ENCODE measurements around the gene SAA2. TPM values are rescaled to one million over a fixed set of nuclear protein-coding genes. Genes with fewer than 3 reads are reported as not detected.
"Not testable (repeated sequence)": the region's sequence is repeated elsewhere in the genome, so short reads cannot be mapped to it uniquely, and the experiment has no call there.

The SAA2 gene
- total RNA-seq, result not detected

DNA sequence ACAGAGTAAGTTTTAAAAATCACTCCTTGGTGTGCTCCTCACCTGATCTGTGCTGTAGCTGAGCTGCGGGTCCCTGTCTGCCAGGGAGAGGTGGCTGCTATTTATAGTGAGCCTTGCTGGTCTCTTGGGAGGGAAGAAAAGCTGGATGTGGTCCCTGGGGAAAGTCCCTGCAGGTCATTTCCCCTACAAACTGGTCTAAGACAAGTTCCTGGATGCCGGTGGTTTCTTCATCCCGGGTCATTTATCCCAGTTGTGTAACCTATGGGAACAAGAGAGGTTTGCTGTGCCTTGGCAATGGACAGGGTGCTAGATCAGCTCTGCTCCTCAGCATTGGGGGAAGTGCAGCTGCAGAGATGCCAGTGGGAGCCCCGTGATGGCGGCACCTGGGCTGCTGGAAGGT, at the start of gene SAA2:
Gene SAA2 (minus strand): TSS at position 108 of the 400 bp plus-strand sequence. CDS start 657 bp downstream, outside the sequence.
- DNase-seq, result no peak
- Mint-ChIP-seq H3K27me3 (peaks cover 2% of the 10 kb centered on the region), H3K36me3 (no peaks in the 10 kb centered on the region), H3K9me3 (ENCODE audit: low read depth) (no peaks in the 10 kb centered on the region), H3K27ac (no peak within 1 kb of the TSS), H3K4me1 (peaks cover 41% of the 10 kb centered on the region), H3K4me3 (no peak within 1 kb of the TSS)
- CTCF ChIA-PET, result interaction anchor here (0.8 kb wide), 1 partner anchor 520 kb away, joined by 3 read pairs; no protein-coding TSS in a partner anchor
- ATAC-seq, result no peak

DNA sequence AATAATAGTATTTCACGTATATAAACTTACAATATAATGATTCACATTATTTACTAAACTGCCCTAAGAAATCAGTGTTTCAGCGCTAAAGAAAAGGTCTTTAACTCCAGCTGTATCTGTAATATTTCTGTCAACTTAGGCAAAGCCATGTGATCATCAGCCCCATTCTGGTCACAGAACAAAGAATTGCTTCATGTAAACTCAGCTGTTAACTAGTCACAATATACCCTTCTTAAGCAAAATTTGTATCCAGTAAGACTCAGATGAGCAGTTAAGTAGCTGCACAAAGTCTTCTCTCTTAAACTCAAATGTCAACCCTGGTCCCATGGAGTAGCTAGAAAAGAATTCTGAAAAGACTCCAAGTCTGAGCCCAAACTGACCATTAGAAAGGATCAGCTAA, 46.8 kb upstream of the SAA2 start:
- DNase-seq, result no peak
- Mint-ChIP-seq H3K4me1 (peaks cover 15% of the 10 kb centered on the region), H3K4me3 (no peak overlapping the region), H3K9me3 (ENCODE audit: low read depth) (no peaks in the 10 kb centered on the region), H3K27ac (no peak overlapping the region), H3K27me3 (no peaks in the 10 kb centered on the region), H3K36me3 (peaks cover 65% of the 10 kb centered on the region)
- no peak for ATAC-seq
- CTCF ChIA-PET, result interaction anchor here (2.1 kb wide), 1 partner anchor 51 kb away, joined by 8 read pairs; no protein-coding TSS in a partner anchor

DNA sequence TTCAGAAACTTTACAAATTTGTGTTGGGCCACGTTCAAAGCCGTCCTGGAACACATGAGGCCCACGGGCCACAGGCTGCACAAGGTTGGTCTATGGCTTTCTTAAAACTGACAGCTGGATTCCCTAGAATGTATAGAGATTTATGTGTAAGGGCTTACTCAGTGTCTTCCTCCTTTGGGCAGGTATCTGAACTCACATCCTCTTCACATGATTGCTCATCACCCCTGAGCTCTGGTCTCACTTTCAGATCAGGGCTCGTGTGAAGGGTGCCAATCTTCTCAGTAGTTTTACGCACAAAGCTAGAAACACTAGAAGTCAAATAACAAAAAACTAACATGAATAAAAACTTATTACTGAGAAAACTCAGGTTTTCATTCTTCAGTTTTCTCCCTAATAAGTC, 46.4 kb upstream of the SAA2 start:
- H3K4me1 Mint-ChIP-seq, result peaks cover 15% of the 10 kb centered on the region
- H3K27me3 Mint-ChIP-seq, result no peaks in the 10 kb centered on the region
- H3K36me3 Mint-ChIP-seq, result peaks cover 66% of the 10 kb centered on the region
- H3K27ac Mint-ChIP-seq, result no peak overlapping the region
- CTCF ChIA-PET, result interaction anchor here (2.1 kb wide), 1 partner anchor 51 kb away, joined by 8 read pairs; no protein-coding TSS in a partner anchor
- no peak for DNase-seq
- peak; percentile 53 for ATAC-seq
- no peaks in the 10 kb centered on the region for H3K9me3 Mint-ChIP-seq (ENCODE audit: low read depth)
- no peak overlapping the region for H3K4me3 Mint-ChIP-seq

DNA sequence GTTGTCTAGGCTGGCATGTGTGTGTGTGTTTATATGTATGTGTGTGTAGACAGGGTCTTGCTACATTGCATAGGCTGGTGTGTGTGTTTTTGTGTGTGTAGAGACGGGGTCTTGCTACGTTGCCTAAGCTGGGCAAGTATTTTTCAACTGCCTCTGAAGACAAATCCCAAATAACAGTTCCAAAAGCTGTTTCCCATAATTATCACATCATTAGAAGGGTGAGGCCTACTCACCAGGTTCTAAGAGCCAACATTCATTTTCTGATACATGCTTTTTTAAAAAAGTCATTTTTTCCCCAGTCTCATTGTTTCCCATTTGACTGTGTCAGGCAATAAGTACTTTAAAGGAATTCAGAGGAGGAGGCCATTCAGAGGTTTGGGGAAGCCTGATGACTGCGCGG, 40.4 kb upstream of the SAA2 start:
- peaks cover 51% of the 10 kb centered on the region for H3K36me3 Mint-ChIP-seq
- no peak overlapping the region for H3K27ac Mint-ChIP-seq
- ATAC-seq (no peak), DNase-seq (no peak)
- no peaks in the 10 kb centered on the region for H3K9me3 Mint-ChIP-seq (ENCODE audit: low read depth)
- no peaks in the 10 kb centered on the region for H3K4me1 Mint-ChIP-seq
- CTCF ChIA-PET, result interaction anchor here (0.7 to 0.9 kb wide), 3 partner anchors 12 to 174 kb away, joined by 3 read pairs; no protein-coding TSS in a partner anchor
- no peak overlapping the region for H3K4me3 Mint-ChIP-seq
- no peaks in the 10 kb centered on the region for H3K27me3 Mint-ChIP-seq

DNA sequence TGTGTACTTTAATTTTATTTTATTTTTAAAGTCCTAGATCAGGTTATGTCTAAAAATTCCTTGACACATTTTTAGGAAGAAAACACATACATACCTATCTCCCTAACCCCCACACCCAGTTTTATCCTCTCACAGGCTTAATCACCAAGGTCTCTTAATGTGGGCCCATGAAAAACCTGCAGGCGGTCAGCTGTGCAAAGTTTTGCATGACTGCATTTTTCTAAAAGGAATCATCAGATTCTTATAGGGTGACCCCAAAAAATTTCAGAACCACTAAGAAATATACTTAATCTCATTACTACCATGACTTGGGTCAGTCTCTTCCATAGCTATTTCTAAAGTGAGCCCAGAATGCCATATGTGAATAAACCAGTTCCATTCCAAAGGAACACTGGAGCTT, 37.4 kb upstream of the SAA2 start:
- Mint-ChIP-seq H3K4me3 (no peak overlapping the region), H3K9me3 (ENCODE audit: low read depth) (no peaks in the 10 kb centered on the region), H3K27me3 (no peaks in the 10 kb centered on the region), H3K27ac (no peak overlapping the region), H3K4me1 (peaks cover 10% of the 10 kb centered on the region), H3K36me3 (peaks cover 45% of the 10 kb centered on the region)
- ATAC-seq, result no peak
- CTCF ChIA-PET, result interaction anchor here (2.1 kb wide), 1 partner anchor 42 kb away, joined by 8 read pairs; no protein-coding TSS in a partner anchor
- no peak for DNase-seq

DNA sequence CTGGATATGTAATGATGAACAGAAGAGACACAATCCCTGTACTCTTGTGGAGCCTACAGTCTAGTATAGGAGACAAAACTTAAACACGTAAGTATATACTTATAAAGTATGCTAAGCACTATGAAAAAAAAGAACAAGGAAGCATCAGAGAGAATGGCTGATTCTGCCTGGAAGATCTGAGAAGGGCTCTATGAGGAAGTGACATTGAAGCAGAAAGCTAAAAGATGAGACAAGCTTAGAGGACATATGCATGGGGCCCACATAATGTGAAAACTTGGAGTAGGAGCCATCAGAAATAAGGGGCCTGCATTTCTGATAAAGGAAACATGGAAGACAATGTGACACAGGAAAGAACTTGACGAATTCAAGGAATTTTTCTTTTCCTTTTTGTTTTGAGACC, 34.2 kb upstream of the SAA2 start:
- H3K27me3 Mint-ChIP-seq, result no peaks in the 10 kb centered on the region
- DNase-seq (no peak), ATAC-seq (no peak)
- H3K36me3 Mint-ChIP-seq, result peaks cover 51% of the 10 kb centered on the region
- peak overlapping the region; percentile 42 for H3K27ac Mint-ChIP-seq
- peaks cover 28% of the 10 kb centered on the region for H3K4me1 Mint-ChIP-seq
- H3K9me3 Mint-ChIP-seq (ENCODE audit: low read depth), result no peaks in the 10 kb centered on the region
- H3K4me3 Mint-ChIP-seq, result no peak overlapping the region
- CTCF ChIA-PET, result no interaction called here

DNA sequence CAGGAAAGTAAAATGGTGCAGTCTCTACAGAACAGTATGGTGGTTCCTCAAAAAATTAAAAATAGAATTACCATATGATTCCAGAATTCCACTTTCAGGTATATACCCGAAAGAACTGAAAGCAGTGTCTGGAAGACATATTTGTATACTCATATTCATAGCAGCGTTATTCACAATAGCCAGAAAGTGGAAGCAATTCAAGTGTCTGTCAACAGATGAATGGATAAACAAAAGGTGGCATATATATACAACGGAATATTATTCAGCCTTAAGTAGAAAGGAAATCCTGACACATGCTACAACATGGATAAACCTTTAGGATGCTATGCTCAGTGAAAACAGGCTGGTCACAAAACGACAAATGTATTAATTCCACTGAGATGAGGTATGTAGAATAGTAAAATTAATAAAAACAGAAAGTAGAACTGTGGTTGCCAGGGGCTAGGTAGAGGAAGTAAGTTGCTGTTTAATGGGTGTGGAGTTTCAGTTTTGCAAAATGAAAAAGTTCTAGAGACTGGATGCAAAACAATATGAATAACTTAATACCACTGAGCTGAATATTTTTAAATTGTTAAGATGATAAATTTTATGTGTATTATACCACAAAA, 32.1 kb upstream of the SAA2 start:
- CTCF ChIA-PET, result no interaction called here
- Mint-ChIP-seq H3K27ac (peak overlapping the region; percentile 84), H3K4me3 (peak overlapping the region; percentile 63), H3K36me3 (peaks cover 43% of the 10 kb centered on the region), H3K27me3 (no peaks in the 10 kb centered on the region), H3K9me3 (ENCODE audit: low read depth) (no peaks in the 10 kb centered on the region), H3K4me1 (peaks cover 28% of the 10 kb centered on the region)
- DNase-seq, result no peak
- peak; percentile 88 for ATAC-seq

DNA sequence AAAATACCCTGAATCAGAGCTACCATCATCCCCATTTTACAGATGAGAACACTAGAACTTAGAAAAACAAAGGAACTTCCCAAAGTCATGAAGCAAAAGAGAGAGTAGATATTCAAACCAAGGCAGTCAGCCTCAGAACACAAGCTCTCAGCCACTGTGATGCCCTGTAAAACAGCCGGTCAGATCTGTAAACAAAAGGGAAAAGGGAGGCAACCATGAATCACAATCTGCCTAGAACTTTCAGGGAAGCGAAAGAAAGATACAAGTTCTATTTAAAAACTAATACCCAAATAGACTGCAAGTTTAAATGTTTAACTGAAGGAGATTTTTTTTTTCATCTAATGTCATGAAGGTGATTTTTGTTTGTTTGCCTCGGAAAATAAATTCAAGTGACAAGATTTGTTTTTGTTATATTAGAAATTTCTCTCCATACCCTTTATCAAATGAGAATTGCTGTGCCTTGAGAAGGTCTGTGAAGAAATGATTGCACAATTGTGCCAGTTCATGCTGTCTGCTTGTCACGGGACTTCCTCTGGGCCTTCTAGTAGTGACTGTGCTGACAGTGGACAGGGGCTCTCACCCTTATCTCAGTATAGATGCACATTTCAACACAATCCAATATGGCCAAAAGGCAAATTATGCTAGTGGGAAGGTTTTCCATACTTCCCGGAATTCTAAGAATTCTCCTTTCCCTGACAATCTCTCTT, 29.2 kb upstream of the SAA2 start:
- DNase-seq (no peak), ATAC-seq (no peak)
- H3K4me1 Mint-ChIP-seq, result peaks cover 28% of the 10 kb centered on the region
- no peak overlapping the region for H3K4me3 Mint-ChIP-seq
- H3K36me3 Mint-ChIP-seq, result peaks cover 32% of the 10 kb centered on the region
- peak overlapping the region; percentile 4 for H3K27ac Mint-ChIP-seq
- CTCF ChIA-PET, result interaction anchor here (3.8 kb wide), 1 partner anchor 34 kb away, joined by 15 read pairs; no protein-coding TSS in a partner anchor
- no peaks in the 10 kb centered on the region for H3K27me3 Mint-ChIP-seq
- no peaks in the 10 kb centered on the region for H3K9me3 Mint-ChIP-seq (ENCODE audit: low read depth)

DNA sequence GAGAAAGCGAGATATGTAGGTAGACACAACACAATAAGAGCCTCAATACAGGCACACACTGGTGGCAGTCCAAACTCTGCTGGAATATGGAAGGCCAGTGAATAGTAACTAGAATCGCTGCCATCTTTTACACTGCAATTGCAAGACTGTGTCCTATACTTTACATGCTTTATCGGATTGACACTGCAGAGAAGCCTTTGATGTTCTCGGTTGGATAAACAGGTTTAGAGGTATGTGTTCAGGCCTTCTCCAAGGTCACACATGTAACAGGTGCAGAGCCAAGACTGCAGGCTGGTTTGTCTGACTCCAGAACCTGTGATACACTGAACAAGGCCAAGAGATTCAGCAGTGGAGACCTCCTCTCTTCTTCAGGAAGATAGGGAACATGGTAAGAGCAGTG, 22.7 kb upstream of the SAA2 start:
- no peak for ATAC-seq
- Mint-ChIP-seq H3K27me3 (no peaks in the 10 kb centered on the region), H3K9me3 (ENCODE audit: low read depth) (no peaks in the 10 kb centered on the region), H3K36me3 (peaks cover 1% of the 10 kb centered on the region), H3K27ac (no peak overlapping the region), H3K4me3 (no peak overlapping the region), H3K4me1 (peaks cover 13% of the 10 kb centered on the region)
- CTCF ChIA-PET, result no interaction called here
- no peak for DNase-seq

DNA sequence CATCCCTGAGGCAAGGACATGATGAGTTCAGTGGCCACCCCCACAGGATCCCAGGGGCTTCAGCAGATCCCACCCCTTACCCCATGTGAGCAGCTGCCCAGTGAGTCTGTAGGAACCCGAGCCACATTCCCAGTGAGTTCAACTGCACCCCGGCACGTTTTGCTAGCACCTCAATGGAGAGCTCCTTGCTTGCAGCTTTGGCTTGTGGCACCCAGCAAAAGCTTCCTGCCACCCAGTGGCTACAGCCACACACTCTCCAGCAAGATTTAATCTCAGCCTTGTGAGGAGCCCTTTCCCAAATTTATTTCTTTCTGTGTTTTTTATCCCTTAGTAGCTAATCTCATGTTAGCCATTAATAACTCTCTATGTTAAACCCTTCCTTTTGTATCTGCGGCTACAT, 21.6 kb upstream of the SAA2 start:
- no peak overlapping the region for H3K4me3 Mint-ChIP-seq
- ATAC-seq (no peak), DNase-seq (no peak)
- H3K27me3 Mint-ChIP-seq, result no peaks in the 10 kb centered on the region
- peaks cover 1% of the 10 kb centered on the region for H3K36me3 Mint-ChIP-seq
- CTCF ChIA-PET, result interaction anchor here (1.1 kb wide), 1 partner anchor 26 kb away, joined by 3 read pairs; no protein-coding TSS in a partner anchor
- H3K9me3 Mint-ChIP-seq (ENCODE audit: low read depth), result no peaks in the 10 kb centered on the region
- H3K27ac Mint-ChIP-seq, result no peak overlapping the region
- peaks cover 19% of the 10 kb centered on the region for H3K4me1 Mint-ChIP-seq

DNA sequence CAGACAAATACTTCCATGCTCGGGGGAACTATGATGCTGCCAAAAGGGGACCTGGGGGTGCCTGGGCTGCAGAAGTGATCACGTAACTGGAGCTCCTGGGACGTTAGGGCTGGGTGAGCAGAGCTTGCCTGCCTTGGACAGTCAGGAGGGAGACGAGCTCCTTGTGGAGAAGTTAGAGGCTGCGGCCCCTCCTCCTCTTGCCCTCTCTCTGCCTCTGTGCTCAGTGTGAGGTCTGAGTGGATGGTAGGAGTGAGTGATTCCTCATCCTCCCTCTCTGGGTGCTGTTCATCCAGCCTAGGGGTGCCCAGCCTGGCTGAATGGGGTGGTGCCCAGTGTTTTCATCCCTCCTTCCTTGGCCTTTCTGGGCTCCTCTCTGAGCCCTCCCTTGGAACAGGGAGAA, 20.8 kb upstream of the SAA2 start:
- H3K27ac Mint-ChIP-seq, H3K27me3 Mint-ChIP-seq: not testable (repeated sequence)

DNA sequence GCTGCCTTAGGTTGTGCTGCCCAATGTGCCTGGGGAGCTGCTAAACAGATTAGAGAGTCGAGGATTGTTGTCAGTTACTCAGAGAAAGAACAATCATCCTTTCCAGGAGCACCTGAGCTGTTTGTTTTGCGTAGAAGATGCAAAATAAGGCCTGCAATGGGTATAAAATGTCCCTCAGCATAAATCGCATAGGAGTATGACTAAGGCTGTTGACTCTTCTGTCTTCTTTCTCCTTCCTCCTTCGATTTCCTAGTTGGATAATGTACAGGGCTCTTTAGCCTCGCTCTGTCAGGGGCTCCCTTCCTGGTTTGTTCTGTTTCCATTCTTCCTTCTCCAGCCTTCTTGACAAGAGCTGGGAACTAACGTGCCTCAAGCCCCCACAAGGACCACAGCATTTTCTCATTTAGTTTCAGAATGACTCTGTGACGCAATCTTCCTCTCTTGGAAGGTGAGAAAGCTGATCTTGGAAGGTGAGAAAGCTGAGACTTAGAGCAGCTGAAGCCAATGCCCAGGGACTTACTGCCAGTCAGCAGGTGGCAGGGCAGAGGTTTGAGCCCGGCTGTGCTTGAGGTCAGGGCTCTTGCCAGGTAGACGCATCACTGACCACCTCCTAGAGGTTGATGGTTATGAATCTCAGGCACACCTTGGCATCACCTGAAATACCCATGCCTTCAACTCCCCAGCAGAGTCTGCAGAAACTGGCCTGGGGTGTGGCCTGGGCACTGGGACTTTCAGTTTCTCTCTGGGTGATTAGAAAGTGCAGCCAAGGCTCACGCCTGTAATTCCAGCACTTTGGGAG, 19.1 kb upstream of the SAA2 start:
- not testable (repeated sequence) for H3K27me3 Mint-ChIP-seq; H3K36me3 Mint-ChIP-seq; DNase-seq; H3K9me3 Mint-ChIP-seq (ENCODE audit: low read depth)
- CTCF ChIA-PET, result interaction anchor here (1.7 kb wide), 1 partner anchor 23 kb away, joined by 6 read pairs; no protein-coding TSS in a partner anchor
- peak overlapping the region; percentile 74 for H3K27ac Mint-ChIP-seq
- H3K4me3 Mint-ChIP-seq, result peak overlapping the region; percentile 46
- H3K4me1 Mint-ChIP-seq, result peaks cover 36% of the 10 kb centered on the region
- peak; percentile 86 for ATAC-seq

More for the DNA sequence above, 20.8 kb upstream of the SAA2 start:
- not testable (repeated sequence) for DNase-seq; ATAC-seq; H3K4me3 Mint-ChIP-seq; H3K36me3 Mint-ChIP-seq; H3K9me3 Mint-ChIP-seq (ENCODE audit: low read depth)
- H3K4me1 Mint-ChIP-seq, result peaks cover 26% of the 10 kb centered on the region
- CTCF ChIA-PET, result interaction anchor here (1.7 kb wide), 1 partner anchor 25 kb away, joined by 6 read pairs; no protein-coding TSS in a partner anchor

DNA sequence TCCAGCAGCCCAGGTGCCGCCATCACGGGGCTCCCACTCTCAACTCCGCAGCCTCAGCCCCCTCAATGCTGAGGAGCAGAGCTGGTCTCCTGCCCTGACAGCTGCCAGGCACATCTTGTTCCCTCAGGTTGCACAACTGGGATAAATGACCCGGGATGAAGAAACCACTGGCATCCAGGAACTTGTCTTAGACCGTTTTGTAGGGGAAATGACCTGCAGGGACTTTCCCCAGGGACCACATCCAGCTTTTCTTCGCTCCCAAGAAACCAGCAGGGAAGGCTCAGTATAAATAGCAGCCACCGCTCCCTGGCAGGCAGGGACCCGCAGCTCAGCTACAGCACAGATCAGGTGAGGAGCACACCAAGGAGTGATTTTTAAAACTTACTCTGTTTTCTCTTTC, 17.5 kb upstream of the SAA2 start, which contains the start of gene SAA1:
Gene SAA1 (plus strand): TSS at position 316 of the 400 bp plus-strand sequence. CDS start 624 bp downstream, outside the sequence.
- no peaks in the 10 kb centered on the region for H3K9me3 Mint-ChIP-seq (ENCODE audit: low read depth)
- CTCF ChIA-PET, result no interaction called here
- no peak for ATAC-seq
- peaks cover 5% of the 10 kb centered on the region for H3K27me3 Mint-ChIP-seq
- peaks cover 3% of the 10 kb centered on the region for H3K36me3 Mint-ChIP-seq
- no peak for DNase-seq
- H3K4me1 Mint-ChIP-seq, result peaks cover 36% of the 10 kb centered on the region
- peak within 1 kb of the TSS; percentile 31 for H3K27ac Mint-ChIP-seq
- H3K4me3 Mint-ChIP-seq, result no peak within 1 kb of the TSS

Measured in activated CD8-positive, alpha-beta memory T cell treated with anti-CD3 and anti-CD28 coated beads, Interleukin-2, amount 10 ng/mL, durations not matched to agents 7 days and 5 days (primary cell).